ENCODE measurements around the gene SDF2L1.

DNA sequence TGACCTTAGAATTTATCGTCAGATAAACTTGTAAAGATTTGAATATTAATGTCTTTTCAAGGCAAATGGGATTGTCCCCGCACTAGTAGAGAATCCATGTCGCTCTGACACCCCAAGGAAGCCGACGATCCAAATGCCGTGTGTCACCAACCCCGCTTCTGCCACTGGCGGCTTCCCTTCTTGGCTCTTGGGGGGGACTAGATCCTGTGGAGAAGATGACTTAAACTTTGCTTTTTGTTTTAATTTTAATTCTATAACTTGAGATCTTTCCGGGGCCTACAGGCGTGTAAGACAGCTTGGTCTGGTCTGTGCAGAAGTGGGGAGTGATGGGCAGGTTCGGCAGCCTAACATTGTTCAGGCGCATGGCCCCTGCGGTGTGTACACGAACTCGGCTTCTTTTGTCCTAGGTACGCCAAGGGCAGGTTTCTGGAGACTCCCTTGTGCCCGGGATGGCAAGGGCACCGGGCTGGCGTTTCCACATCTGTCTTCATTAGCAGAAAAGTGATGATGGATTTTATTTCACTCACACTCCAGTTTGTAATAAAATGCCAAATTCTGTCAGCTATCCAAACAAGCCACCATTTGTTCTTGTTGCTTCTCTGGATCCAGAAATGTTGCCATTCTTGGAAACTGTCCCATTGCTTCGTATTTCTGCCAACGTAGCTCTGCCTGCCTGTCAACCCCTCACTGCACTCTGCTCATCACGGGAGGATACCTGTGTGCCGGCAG, 19.0 kb upstream of the SDF2L1 start:
- TF ChIP-seq, protein P1, sequence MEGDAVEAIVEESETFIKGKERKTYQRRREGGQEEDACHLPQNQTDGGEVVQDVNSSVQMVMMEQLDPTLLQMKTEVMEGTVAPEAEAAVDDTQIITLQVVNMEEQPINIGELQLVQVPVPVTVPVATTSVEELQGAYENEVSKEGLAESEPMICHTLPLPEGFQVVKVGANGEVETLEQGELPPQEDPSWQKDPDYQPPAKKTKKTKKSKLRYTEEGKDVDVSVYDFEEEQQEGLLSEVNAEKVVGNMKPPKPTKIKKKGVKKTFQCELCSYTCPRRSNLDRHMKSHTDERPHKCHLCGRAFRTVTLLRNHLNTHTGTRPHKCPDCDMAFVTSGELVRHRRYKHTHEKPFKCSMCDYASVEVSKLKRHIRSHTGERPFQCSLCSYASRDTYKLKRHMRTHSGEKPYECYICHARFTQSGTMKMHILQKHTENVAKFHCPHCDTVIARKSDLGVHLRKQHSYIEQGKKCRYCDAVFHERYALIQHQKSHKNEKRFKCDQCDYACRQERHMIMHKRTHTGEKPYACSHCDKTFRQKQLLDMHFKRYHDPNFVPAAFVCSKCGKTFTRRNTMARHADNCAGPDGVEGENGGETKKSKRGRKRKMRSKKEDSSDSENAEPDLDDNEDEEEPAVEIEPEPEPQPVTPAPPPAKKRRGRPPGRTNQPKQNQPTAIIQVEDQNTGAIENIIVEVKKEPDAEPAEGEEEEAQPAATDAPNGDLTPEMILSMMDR (IDR thresholded peaks at IDR 0.05) = no peak
- TF ChIP-seq EZH2phosphoT487 (IDR thresholded peaks at IDR 0.05) (no peak), EZH2 (IDR thresholded peaks at IDR 0.05) (no peak)

Data from neural progenitor cell (in vitro differentiated cells).